Keratinocyte (primary cell): ENCODE results near the gene CCDC144A. TPM values are rescaled to one million over a fixed set of nuclear protein-coding genes. Genes with fewer than 3 reads are reported as not detected.
"Not testable (repeated sequence)": the region's sequence is repeated elsewhere in the genome, so short reads cannot be mapped to it uniquely, and the experiment has no call there.

ENCODE experiments used
- DNase-seq: peaks from one replicate; pipeline ENCODE4 v3.0.0-alpha.2; 2011; ENCODE audit warnings: low read depth, missing footprints, low spot score
- FAIRE-seq: peaks from 2 replicates; lab custom pipeline; 2011; peaks lifted over from hg19 to GRCh38; lab: Jason Lieb, UNC
- H2AFZ ChIP-seq: 2 replicates; pipeline ENCODE4 v1.6.0; 2012; ENCODE audit warnings: low read length, control low read depth, inconsistent platforms; ENCODE audit not compliant: control insufficient read depth
- H3K27ac ChIP-seq: 2 replicates; pipeline ENCODE4 v1.5.1; 2011; ENCODE audit warnings: low read length; ENCODE audit not compliant: control insufficient read depth, insufficient read depth
- H3K27me3 ChIP-seq: 3 replicates; pipeline ENCODE4 v1.6.0; 2011; ENCODE audit warnings: low read length; ENCODE audit not compliant: control insufficient read depth, insufficient read depth; ENCODE audit errors: extremely low read depth
- H3K36me3 ChIP-seq, 2 experiments: 2 replicates in 1 of 2; 3 replicates in 1 of 2; pipeline ENCODE4 v1.5.1; 2011; ENCODE audit warnings: low read length in 2 of 2, mild to moderate bottlenecking in 1 of 2; ENCODE audit not compliant: control insufficient read depth in 2 of 2, insufficient read depth in 2 of 2; ENCODE audit errors: extremely low read depth in 1 of 2
- H3K4me1 ChIP-seq: 3 replicates; pipeline ENCODE4 v1.5.1; 2011; ENCODE audit warnings: low read length; ENCODE audit not compliant: control insufficient read depth, insufficient read depth; ENCODE audit errors: extremely low read depth
- H3K4me2 ChIP-seq: 3 replicates; pipeline ENCODE4 v1.6.0; 2011; ENCODE audit warnings: low read depth, low read length; ENCODE audit not compliant: control insufficient read depth, insufficient read depth; ENCODE audit errors: extremely low read depth
- H3K4me3 ChIP-seq, 3 experiments: fragments of 200-600 bp in 1 of 3; sonication (generic) in 1 of 3; 2 replicates in 2 of 3; 3 replicates in 1 of 3; pipeline ENCODE4 v1.5.1; 2011 to 2016; ENCODE audit warnings: low read length in 3 of 3, mild to moderate bottlenecking in 3 of 3, control low read depth in 2 of 3, inconsistent platforms in 1 of 3, low read depth in 1 of 3, mixed read lengths in 1 of 3, mixed run types in 1 of 3, moderate library complexity in 1 of 3; ENCODE audit not compliant: control insufficient read depth in 2 of 3, insufficient read depth in 2 of 3; ENCODE audit errors: extremely low read depth in 1 of 3
- H3K79me2 ChIP-seq: 2 replicates; pipeline ENCODE4 v1.6.0; 2012; ENCODE audit warnings: low read length; ENCODE audit not compliant: control insufficient read depth, insufficient read depth
- H3K9ac ChIP-seq: 3 replicates; pipeline ENCODE4 v1.6.0; 2011; ENCODE audit warnings: low read length; ENCODE audit not compliant: control insufficient read depth, insufficient read depth; ENCODE audit errors: extremely low read depth
- H3K9me1 ChIP-seq: 3 replicates; pipeline ENCODE4 v1.6.0; 2011; ENCODE audit warnings: low read length; ENCODE audit not compliant: control insufficient read depth, insufficient read depth; ENCODE audit errors: extremely low read depth
- H3K9me3 ChIP-seq: 2 replicates; pipeline ENCODE4 v1.5.1; 2012; ENCODE audit warnings: low read depth, low read length; ENCODE audit not compliant: control insufficient read depth
- H4K20me1 ChIP-seq: 3 replicates; pipeline ENCODE4 v1.6.0; 2011; ENCODE audit warnings: low read length; ENCODE audit not compliant: control insufficient read depth, insufficient read depth; ENCODE audit errors: extremely low read depth
- CTCF ChIP-seq, 3 experiments: IDR thresholded peaks in 1 of 3; conservative IDR thresholded peaks in 1 of 3; optimal IDR thresholded peaks in 1 of 3; 2 replicates in 2 of 3; 3 replicates in 1 of 3; pipeline versions ENCODE3 to v1.5.1; 2011; ENCODE audit warnings: low read length in 3 of 3, mild to moderate bottlenecking in 3 of 3, moderate library complexity in 2 of 3, control low read depth in 1 of 3, inconsistent platforms in 1 of 3; ENCODE audit not compliant: insufficient read depth in 2 of 3; ENCODE audit errors: extremely low read depth in 1 of 3
- dilution Hi-C: fragments of 300-500 bp; cut with MboI; formaldehyde crosslinking; loops from one replicate; pipeline ENCODE4 v1.7.0; 2020; ENCODE audit warnings: low sequenced_read_pairs; ENCODE audit not compliant: extremely low pct_ligation_motif_present
- polyA plus RNA-seq, 5 experiments: library from polyadenylated mRNA; depleted of rRNA in 3 of 5; stranded (reverse) in 3 of 5; stranded (forward) in 1 of 5; unstranded in 1 of 5; fragments of >200 nt; gene quantifications; 1 replicate in 1 of 5; 2 replicates in 3 of 5; 3 replicates in 1 of 5; pipeline versions ENCODE4 v1.2.1 to v1.2.3, GENCODE V29; 2011 to 2012; ENCODE audit warnings: missing spikeins in 2 of 5, low read depth in 1 of 5, low replicate concordance in 1 of 5

Gene CCDC144A
- polyA plus RNA-seq, 1 donor (not counting 4 experiments of a cell fraction or from before 2014, with no cell fraction given): 0.30 TPM

DNA sequence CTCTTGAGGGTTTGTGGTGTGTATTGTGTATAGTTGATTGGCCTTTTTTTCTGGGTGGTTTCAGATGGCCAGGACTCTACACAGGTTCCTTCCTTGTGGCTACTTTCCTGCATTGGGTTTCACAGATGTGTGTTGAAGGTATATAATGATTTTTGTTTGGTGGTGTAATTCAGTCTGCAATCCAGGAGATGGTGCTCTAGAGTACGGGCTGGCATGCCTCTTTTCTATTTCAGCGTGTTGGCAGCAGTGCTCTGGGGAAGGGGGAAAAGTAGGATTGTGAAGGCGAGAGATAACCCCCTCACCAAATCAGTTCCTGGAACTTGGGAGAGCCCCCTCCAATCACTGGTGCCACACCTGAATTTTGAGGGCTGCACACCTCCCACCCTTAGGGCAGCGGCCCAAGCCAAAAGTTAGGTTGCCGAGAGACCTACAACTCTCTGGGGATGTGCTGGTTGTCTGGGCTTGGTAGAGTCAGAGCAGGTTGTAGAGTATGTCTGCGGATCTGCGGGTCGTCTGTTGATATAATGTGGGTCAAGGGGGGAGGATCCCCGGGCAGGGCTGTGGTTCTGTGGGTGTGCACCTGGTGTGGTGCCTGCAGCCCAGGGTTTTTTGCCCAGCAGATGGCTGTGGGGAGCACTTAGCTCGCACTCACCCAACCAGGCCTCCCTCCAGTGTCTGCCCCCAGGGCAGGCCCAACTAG lies 61.3 kb downstream of the CCDC144A start:
- H3K27me3 ChIP-seq, H4K20me1 ChIP-seq, FAIRE-seq, H3K4me3 ChIP-seq, H3K4me1 ChIP-seq, dilution Hi-C loops, H3K9me3 ChIP-seq, DNase-seq, H3K36me3 ChIP-seq, H3K79me2 ChIP-seq, H3K4me2 ChIP-seq, H3K9me1 ChIP-seq, H2AFZ ChIP-seq, H3K9ac ChIP-seq, H3K27ac ChIP-seq: not testable (repeated sequence)
- peak in 2 of 3 experiments; percentile 28 to 35 for TF ChIP-seq CTCF (optimal IDR thresholded peaks at IDR 0.05 in 1 of 3, IDR thresholded peaks at IDR 0.05 in 1 of 3, conservative IDR thresholded peaks at IDR 0.05 in 1 of 3; ENCODE audit: extremely low read depth in 1 of 3, insufficient read depth in 2 of 3, low read length in 3 of 3)

DNA sequence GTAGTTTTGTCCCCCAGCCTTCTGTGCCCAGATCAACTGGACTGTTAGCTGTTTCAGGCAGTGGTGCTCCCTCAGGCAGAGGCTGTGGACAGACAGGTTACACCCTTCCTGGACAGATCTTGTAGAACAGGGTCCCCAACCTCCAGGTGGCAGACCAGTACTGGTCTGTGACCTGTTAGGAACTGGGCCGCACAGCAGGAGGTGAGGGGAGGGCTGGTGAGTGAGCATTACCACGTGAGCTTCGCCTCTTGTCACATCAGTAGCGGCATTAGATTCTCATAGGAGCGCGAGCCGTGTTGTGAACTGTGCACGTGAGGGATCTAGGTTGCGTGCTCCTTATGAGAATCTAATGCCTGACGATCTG lies 61.9 kb downstream of the CCDC144A start:
- H3K4me3 ChIP-seq, H3K9ac ChIP-seq, H3K27ac ChIP-seq, H3K9me3 ChIP-seq, H2AFZ ChIP-seq, H3K4me2 ChIP-seq, FAIRE-seq, dilution Hi-C loops, H3K79me2 ChIP-seq, H3K9me1 ChIP-seq, H3K36me3 ChIP-seq, H3K4me1 ChIP-seq, H3K27me3 ChIP-seq, H4K20me1 ChIP-seq, DNase-seq: not testable (repeated sequence)

GRCh38 chr17:16757520-16757919 lies 67.5 kb downstream of the CCDC144A start:
- not testable (repeated sequence) for H3K36me3 ChIP-seq

GRCh38 chr17:16758177-16758576 lies 68.1 kb downstream of the CCDC144A start:
- DNase-seq, H3K79me2 ChIP-seq, dilution Hi-C loops, H3K9me3 ChIP-seq, H3K27me3 ChIP-seq, H3K4me3 ChIP-seq, H3K4me1 ChIP-seq, H3K9ac ChIP-seq, H4K20me1 ChIP-seq, H3K36me3 ChIP-seq, H3K9me1 ChIP-seq, H2AFZ ChIP-seq, H3K27ac ChIP-seq, FAIRE-seq, H3K4me2 ChIP-seq: not testable (repeated sequence)

More at GRCh38 chr17:16757520-16757919, 67.5 kb downstream of the CCDC144A start:
- H2AFZ ChIP-seq, H3K9me1 ChIP-seq, FAIRE-seq, H3K4me1 ChIP-seq, H3K27me3 ChIP-seq, H3K4me2 ChIP-seq, H3K27ac ChIP-seq, H3K9me3 ChIP-seq, dilution Hi-C loops, DNase-seq, H3K9ac ChIP-seq, H3K79me2 ChIP-seq, H4K20me1 ChIP-seq, H3K4me3 ChIP-seq: not testable (repeated sequence)
